GM12872 (cell line): ENCODE results near the gene ACSL3.

Source experiments
- CTCF ChIP-seq: IDR thresholded peaks from 3 replicates; pipeline ENCODE4 v1.5.1; 2011; ENCODE audit warnings: low read depth, mild to moderate bottlenecking, low read length, moderate library complexity; ENCODE audit not compliant: insufficient read depth

Gene ACSL3

GRCh38 chr2:222926915-222927314, 66.1 kb downstream of the ACSL3 start:
- no peak for TF ChIP-seq CTCF

GRCh38 chr2:222927600-222927999, 66.8 kb downstream of the ACSL3 start:
- TF ChIP-seq CTCF = no peak

GRCh38 chr2:222928335-222928734, 67.5 kb downstream of the ACSL3 start:
- TF ChIP-seq CTCF = no peak

- no peak for TF ChIP-seq CTCF
Measured at GRCh38 chr2:222930862-222931261, 70.0 kb downstream of the ACSL3 start.

GRCh38 chr2:222931659-222932058, 70.8 kb downstream of the ACSL3 start:
- no peak for TF ChIP-seq CTCF

GRCh38 chr2:222933458-222933857, 72.6 kb downstream of the ACSL3 start:
- no peak for TF ChIP-seq CTCF

- TF ChIP-seq CTCF = no peak
Measured at GRCh38 chr2:222935688-222936298, 75.0 kb downstream of the ACSL3 start.
